ENCODE results near the gene COL18A1. TPM values are rescaled to one million over a fixed set of nuclear protein-coding genes. Genes with fewer than 3 reads are reported as not detected.
A peak's percentile ranks its signal among the peaks of the same experiment; 100 is the strongest.

The COL18A1 gene
- polyA plus RNA-seq, 1 donor (not counting 4 experiments of a cell fraction or from before 2014, with no cell fraction given) = 13.0 TPM

GRCh38 chr21:45470773-45471524 lies 66.0 kb downstream of the COL18A1 start:
- Histone ChIP-seq H3K4me2 (ENCODE audit: control insufficient read depth, extremely low read depth, insufficient read depth, low read depth, low read length) (peak overlapping the region; percentile 93), H3K4me3 (ENCODE audit: control insufficient read depth in 2 of 3, extremely low read depth in 1 of 3, insufficient read depth in 2 of 3, low read depth in 1 of 3, low read length in 3 of 3) (peak overlapping the region in 2 of 3 experiments; percentile 40 to 49), H3K4me1 (ENCODE audit: control insufficient read depth, extremely low read depth, insufficient read depth, low read length) (peaks cover 31% of the 10 kb centered on the region), H3K9me1 (ENCODE audit: control insufficient read depth, extremely low read depth, insufficient read depth, low read length) (no peaks in the 10 kb centered on the region), H3K79me2 (ENCODE audit: control insufficient read depth, insufficient read depth, low read length) (no peaks in the 10 kb centered on the region), H3K9ac (ENCODE audit: control insufficient read depth, extremely low read depth, insufficient read depth, low read length) (peak overlapping the region; percentile 60), H4K20me1 (ENCODE audit: control insufficient read depth, extremely low read depth, insufficient read depth, low read length) (no peaks in the 10 kb centered on the region), H2AFZ (ENCODE audit: control insufficient read depth, low read length) (peak overlapping the region; percentile 69), H3K27me3 (ENCODE audit: control insufficient read depth, extremely low read depth, insufficient read depth, low read length) (no peaks in the 10 kb centered on the region), H3K27ac (ENCODE audit: control insufficient read depth, insufficient read depth, low read length) (peak overlapping the region; percentile 75), H3K36me3 (ENCODE audit: control insufficient read depth in 2 of 2, extremely low read depth in 1 of 2, insufficient read depth in 2 of 2, low read length in 2 of 2) (peaks cover 0 to 3% of the 10 kb centered on the region in 2 experiments), H3K9me3 (ENCODE audit: control insufficient read depth, low read depth, low read length) (no peaks in the 10 kb centered on the region)
- FAIRE-seq (peak; percentile 97), DNase-seq (ENCODE audit: low read depth, low spot score) (peak; percentile 42)
- dilution Hi-C loops (cut with MboI; ENCODE audit: extremely low pct_ligation_motif_present, low sequenced_read_pairs) = no loop called here
- TF ChIP-seq CTCF (optimal IDR thresholded peaks at IDR 0.05 in 1 of 3, IDR thresholded peaks at IDR 0.05 in 1 of 3, conservative IDR thresholded peaks at IDR 0.05 in 1 of 3; ENCODE audit: extremely low read depth in 1 of 3, insufficient read depth in 2 of 3, low read length in 3 of 3) (peak in 1 of 3 experiments; percentile 19), EZH2 (IDR thresholded peaks at IDR 0.05; ENCODE audit: low read length) (no peak)

- Histone ChIP-seq H3K79me2 (ENCODE audit: control insufficient read depth, insufficient read depth, low read length) (no peaks in the 10 kb centered on the region), H3K4me3 (ENCODE audit: control insufficient read depth in 2 of 3, extremely low read depth in 1 of 3, insufficient read depth in 2 of 3, low read depth in 1 of 3, low read length in 3 of 3) (peak overlapping the region in 2 of 3 experiments; percentile 40 to 49), H3K4me2 (ENCODE audit: control insufficient read depth, extremely low read depth, insufficient read depth, low read depth, low read length) (peak overlapping the region; percentile 93), H3K4me1 (ENCODE audit: control insufficient read depth, extremely low read depth, insufficient read depth, low read length) (peaks cover 31% of the 10 kb centered on the region), H4K20me1 (ENCODE audit: control insufficient read depth, extremely low read depth, insufficient read depth, low read length) (no peaks in the 10 kb centered on the region), H2AFZ (ENCODE audit: control insufficient read depth, low read length) (peak overlapping the region; percentile 37), H3K36me3 (ENCODE audit: control insufficient read depth in 2 of 2, extremely low read depth in 1 of 2, insufficient read depth in 2 of 2, low read length in 2 of 2) (peaks cover 3 to 6% of the 10 kb centered on the region in 2 experiments), H3K9me3 (ENCODE audit: control insufficient read depth, low read depth, low read length) (no peaks in the 10 kb centered on the region), H3K9me1 (ENCODE audit: control insufficient read depth, extremely low read depth, insufficient read depth, low read length) (no peaks in the 10 kb centered on the region), H3K27ac (ENCODE audit: control insufficient read depth, insufficient read depth, low read length) (peak overlapping the region; percentile 75), H3K9ac (ENCODE audit: control insufficient read depth, extremely low read depth, insufficient read depth, low read length) (peak overlapping the region; percentile 60), H3K27me3 (ENCODE audit: control insufficient read depth, extremely low read depth, insufficient read depth, low read length) (no peaks in the 10 kb centered on the region)
- DNase-seq (ENCODE audit: low read depth, low spot score) (no peak), FAIRE-seq (no peak)
- dilution Hi-C loops (cut with MboI; ENCODE audit: extremely low pct_ligation_motif_present, low sequenced_read_pairs) = no loop called here
- TF ChIP-seq EZH2 (IDR thresholded peaks at IDR 0.05; ENCODE audit: low read length) (no peak), CTCF (optimal IDR thresholded peaks at IDR 0.05 in 1 of 3, IDR thresholded peaks at IDR 0.05 in 1 of 3, conservative IDR thresholded peaks at IDR 0.05 in 1 of 3; ENCODE audit: extremely low read depth in 1 of 3, insufficient read depth in 2 of 3, low read length in 3 of 3) (no peak)
Observed at GRCh38 chr21:45471525-45472221, 66.7 kb downstream of the COL18A1 start.

Data from keratinocyte (primary cell).